GM19240 (cell line): ENCODE results near the gene EPB41L3.

ENCODE experiments used
- DNase-seq: peaks from one replicate; pipeline ENCODE4 v3.0.0; 2011; ENCODE audit warnings: low spot score; ENCODE audit not compliant: insufficient read length

EPB41L3 gene

DNA sequence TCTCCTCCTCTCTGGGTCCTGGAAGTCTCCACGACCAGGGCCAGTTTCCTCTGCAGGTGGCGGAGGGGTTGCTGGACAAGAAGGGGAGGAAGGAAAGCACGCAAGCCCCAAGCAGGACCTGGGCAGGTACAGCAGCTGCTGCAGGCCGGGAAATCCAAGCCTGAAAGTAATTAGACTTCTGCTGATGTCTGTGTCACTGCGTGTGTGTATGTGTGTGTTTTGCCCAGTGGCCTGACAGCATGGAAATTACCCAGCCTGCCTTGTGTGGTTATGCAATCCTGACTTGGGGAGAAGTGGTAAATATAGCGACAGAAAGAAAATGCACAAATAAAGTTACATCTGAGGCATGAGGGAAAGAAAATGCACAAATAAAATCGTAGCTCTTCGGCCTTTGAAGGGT lies 126.5 kb downstream of the EPB41L3 start:
- no peak for DNase-seq

DNA sequence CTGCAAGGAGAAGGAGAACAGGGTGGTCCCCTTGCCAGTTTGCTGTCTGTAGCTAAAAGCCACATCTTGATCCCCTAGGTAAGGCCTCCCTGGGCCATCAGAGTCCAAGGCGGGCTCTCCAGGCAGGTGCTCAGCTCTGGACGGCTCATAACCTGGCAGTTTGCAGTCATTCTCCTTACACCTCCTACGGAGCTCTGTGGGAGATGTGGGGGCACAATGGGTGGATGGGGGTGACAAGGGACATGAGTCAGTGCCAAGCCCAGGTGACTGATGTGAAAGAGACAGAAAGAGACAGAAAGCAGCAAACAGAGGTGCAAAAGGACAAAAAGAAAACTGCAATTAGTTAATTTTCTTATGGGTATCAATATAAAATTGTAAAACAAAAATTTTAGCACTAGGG lies 127.7 kb downstream of the EPB41L3 start:
- no peak for DNase-seq

DNA sequence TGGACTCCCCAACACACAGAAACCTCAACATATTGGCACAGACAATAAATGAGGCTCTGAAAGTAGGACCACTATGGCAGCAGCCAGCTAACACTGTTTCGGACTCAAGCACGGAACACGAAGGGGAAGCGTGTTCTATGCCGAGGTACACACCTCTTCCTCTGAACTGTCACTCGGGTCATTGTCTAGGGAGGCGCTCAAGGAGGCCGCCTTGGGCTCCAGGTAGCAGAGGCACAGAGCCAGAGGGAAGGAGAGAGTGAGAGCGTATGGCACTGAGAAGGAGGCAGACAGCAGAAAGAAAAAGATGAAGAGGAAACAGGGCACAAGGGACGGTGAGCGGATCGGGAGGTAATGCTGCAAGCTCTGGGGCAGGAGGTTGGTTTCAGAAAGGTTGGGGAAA lies 128.1 kb downstream of the EPB41L3 start:
- no peak for DNase-seq

DNA sequence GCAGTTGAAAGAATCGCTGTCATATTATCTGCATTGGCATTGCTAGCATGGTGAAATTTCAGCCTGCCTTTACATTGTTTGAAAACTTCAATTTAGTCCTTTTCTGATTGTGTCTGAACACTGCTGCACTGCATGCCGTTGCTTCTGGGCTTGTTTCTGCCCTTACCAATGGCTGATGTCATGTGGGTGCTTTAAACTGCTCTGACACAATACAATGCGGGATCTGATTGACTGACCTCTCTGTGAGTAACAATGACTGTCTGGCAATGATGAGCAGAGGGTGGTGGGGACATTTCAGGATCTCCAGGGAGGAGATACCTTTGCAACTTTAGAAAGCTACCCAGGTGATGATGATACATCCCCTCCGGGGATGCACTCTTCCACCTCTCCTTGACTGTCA lies 128.8 kb downstream of the EPB41L3 start:
- no peak for DNase-seq

DNA sequence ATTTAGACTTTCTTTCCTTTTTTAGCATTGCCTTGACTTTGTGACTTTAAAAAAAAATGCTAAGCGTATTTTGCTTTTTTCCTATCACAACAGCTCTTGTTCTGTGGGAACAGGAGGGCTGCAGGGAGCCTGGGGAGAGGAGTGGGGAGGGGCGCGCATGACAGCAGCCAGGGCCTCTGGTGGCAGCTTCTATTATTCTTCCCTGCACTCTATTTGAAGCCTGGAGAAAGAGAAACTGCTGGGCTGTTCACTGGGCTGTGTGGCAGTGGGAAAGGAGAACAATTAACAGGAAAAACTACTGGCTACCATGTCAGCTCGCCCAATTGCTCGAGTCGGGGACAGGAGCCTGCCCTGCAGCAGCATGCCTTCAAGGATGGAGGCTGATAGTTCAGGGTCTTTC lies 129.3 kb downstream of the EPB41L3 start:
- no peak for DNase-seq

DNA sequence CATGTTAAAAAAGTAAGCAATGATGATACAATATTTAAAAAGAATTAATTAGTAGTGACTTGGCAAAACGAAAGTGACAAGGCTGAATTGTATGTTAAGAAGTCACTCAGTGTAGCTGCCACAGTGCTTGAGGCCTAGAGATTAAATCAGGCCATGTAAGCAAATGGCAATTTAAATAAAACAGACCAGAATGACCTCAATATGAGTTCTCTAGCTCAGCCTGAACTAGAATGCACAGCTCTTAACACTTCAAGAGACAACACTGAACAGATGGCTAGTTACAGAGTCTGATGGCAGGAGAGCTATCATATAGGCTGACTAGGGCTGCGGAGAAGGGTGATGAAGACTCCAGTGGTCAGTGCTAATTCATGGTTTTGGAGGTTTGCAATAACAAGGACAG lies 130.3 kb downstream of the EPB41L3 start:
- no peak for DNase-seq

DNA sequence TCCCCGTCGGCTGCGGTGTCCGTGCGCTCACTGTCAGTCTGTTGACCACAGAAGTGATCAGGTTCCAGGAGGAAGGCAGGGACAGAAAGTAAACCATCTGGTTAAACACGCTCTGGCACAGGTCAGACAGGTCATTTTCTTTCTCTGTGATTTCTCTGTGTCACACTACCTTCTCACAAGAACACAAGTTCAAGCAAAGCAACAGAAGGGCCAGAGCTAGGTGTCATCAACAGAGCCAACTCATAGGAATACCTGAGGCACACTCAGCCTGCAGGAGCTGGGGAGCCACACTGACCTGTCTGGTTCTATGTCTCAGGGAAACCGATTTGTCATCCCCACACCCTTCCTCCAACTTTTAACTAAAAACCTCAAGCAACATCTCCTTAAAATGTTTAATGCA lies 133.2 kb downstream of the EPB41L3 start:
- no peak for DNase-seq

DNA sequence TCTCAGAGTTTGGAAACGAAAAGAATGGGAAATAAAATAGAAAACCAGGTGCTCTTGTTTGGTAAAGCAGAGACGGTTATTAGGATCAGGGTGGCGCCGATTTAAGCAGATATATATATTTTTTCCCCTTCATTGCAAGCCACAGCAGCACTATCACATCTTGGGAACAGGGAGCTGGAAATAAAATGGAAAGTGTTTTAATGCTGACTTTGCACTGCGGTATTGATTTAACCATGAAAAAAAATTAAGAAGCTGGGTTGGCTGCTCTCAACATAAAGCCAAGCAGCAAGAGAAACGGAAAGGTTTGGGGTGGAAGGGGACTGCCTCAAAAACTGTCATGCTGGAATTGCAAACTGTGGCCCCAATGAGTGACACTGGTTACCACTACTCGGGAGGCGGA lies 145.5 kb downstream of the EPB41L3 start:
- DNase-seq, result no peak

DNA sequence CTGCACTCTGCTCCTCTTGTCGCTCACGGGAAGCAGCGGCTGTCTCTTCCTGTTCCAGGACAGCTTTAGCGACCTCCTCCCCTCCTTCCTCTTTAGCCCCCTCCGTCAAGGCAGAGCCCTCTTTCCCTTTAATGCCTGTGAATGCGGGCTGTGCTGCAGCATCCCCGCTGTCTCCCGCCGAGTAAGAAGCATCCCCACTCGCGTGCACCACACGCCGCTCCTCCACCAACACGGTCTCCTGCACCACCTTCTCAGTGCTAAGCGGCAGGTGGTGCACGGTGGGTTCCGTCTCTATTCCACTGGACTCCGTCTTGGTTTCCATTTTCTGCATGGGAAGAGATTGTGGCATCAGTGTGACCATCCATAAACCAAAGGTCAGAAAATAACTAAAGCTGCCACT lies 146.7 kb downstream of the EPB41L3 start:
- DNase-seq, result no peak

DNA sequence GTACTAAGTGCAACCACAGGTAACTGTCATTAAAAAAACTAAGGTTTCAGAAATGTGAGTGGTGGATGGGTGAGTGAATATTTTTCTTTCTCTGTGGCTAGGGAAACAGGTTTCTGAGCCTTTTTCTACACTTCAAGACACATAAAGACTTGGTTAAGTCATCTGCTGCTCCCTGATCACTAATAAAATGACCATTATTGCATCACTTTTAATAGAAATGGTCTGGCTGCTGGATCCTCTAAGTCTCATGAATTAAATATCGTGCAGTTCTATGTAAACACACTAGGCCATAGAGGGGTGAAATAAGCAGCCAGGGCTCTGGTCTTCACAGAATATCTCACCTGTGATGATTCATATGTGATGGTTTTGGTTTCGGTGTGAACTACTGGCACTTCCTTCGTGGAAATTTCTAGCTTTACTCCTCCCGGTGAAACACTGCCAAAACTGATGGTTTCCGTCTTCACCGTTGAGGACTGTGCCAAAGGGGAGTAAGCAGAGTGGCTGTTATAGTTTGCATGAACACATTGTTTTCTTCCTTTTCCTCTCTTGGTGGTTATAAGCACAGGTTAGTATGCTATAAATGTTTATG lies 147.8 kb downstream of the EPB41L3 start:
- DNase-seq, result no peak

DNA sequence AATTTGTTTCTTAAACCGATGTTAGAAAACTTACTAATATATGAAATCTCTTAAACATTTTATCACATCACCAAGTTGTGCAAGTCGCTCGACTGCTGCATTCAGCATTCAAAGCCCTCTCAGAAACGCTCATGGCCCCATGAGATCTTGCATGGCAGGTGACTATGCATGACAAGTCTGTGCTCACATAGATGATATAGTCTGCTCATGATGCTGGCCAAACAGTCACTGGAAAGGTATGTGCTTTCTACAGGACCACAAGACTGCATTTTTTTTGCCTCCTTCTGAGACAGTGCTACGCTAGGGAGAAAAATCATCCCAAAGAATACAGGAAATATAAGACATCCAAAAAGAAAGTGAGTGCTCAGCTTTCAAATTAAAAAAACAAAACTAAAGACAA lies 150.0 kb downstream of the EPB41L3 start:
- DNase-seq, result no peak

DNA sequence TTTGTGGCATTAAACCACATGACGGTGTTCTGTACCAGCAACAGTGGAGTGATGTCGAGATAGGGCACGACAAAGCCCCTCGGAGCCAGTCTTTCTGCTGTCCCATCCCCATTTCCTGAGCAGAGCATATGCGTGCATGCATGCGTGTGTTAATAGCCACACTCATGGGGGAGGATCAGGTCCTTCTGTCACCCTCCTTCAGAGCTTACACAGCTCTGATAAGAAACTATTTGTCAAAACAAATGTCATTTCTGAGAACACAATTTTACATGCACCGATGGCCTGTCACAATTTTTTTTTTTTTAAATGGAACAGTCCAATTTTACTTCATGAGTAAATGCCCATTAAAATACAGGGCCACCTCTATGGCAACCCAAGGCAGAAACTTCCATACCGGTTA lies 152.4 kb downstream of the EPB41L3 start:
- no peak for DNase-seq

DNA sequence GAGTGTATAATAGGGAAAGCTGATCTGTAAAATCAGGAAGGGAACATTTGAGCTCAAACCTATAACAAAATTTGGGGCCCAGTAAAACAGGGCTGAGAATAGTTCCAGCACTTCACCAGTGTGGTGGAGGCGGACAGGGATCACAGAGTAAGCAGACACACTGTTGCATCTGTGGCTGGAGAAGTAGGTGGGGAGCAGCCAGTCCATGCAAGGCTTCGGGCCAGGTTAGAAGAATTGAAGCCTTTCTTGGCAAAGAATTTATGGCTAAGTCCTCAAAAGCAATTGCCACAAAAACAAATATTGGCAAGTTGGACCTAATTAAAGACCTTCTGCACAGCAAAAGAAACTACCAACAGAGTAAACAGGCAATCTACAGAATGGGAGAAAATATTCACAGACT lies 154.4 kb downstream of the EPB41L3 start:
- no peak for DNase-seq

DNA sequence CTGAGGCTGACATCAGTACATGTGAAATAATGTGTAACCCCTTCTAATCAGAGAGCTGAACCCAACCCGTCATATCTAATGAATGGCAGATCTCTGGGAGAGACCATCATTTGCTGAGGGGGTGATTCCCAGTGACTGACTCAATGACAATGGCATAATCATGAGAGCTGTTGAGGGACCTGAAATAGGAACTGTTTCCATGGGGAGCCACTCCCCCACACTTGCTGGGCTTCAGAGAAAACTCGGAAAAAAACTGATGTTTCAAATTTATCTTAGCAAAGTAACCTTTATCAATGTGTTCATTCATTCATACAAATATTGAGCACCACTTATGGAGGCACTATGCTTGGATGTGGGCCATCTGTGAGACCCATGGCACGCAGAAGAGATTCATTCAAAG lies 154.9 kb downstream of the EPB41L3 start:
- no peak for DNase-seq

DNA sequence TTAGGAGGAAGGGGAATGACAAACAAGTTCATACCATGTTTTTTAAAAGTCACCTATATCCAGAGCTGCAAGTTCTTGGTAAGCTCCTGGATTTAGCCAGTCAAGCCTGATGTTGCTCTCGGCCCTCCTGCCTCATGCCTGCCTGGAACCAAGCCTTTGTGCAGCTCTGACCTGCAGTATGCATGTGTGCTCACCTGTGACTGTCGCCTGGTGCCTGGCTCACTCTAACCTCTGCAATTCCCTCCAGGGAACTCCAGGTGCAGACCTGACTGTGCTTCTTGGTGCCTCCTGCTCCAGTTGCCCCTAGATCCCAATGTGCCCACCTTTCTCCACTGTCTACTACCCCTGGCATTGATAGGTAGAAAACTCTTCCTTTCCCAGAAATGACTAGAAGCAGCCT lies 163.2 kb downstream of the EPB41L3 start:
- no peak for DNase-seq

DNA sequence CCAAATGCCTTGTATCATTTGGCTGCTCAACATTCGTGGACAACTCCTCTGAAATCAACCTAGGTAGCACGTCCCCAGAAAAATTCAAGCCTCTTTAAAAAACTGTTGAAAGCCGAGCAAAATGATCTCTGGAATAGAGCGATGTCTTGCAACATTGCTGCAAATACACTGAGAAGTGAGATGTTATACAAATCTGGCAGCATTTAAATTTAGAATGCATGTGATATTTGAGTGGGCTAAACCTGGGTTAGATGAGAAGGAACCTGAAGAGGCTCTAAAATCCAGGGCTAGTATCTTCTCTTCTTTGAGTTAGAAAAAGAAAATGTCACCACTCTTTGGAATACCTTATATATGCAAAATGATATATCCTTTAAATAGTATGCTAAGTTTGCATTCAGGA lies 166.8 kb downstream of the EPB41L3 start:
- no peak for DNase-seq

DNA sequence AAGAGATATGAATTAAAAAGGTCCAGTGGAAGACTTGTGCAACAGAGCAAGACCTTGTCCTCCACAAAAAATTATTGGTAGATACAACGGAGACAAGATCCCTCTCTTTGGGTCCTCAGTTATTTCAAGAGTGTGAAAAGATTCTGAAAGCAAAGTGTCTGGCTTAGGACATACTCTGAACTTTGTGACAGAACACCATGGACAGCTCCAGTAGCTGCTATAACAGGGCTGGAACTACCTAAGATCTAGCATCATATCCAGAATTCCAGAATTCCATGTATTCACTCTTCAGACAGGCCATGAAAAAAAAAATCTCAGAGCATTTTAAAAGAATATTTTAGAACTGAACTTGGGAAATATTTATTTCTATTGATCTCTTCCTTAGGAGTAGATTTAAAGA lies 173.5 kb downstream of the EPB41L3 start:
- no peak for DNase-seq

DNA sequence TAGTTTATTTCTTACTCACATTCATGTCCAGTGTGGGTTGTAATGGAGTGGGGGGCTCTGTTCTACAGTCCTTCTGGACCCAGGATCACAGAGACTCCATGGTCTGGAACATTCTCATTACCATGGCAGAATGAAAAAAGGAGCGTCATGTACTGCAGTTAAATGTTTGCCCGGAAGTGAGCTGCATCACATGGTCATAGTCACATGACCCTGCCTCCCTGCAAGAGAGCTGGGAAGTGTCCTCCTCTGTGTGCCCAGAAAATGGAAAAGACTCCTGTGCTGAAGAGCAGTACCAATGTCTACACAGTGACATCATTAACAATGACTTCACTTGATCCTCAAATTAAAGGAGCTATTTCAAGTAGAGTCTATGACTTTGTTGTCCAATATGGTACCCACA lies 174.3 kb downstream of the EPB41L3 start:
- DNase-seq, result no peak

DNA sequence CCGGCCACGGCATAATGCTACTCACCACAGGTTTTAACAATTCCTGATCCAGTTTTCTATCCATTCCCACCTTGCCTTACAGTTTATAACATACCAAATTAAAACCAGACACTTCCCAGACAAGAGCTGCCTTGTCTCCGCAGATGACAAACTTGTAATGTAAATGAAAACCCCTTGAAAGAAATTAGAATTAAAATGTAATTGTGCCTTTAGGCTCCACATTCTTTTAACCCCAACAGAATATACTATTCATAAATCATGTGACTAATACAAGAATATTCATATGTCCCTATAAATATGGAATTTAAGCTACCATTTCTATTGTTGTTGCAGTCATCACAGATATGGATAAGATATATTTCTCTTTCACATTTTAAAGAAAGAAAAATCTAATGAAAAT lies 178.4 kb downstream of the EPB41L3 start:
- no peak for DNase-seq

DNA sequence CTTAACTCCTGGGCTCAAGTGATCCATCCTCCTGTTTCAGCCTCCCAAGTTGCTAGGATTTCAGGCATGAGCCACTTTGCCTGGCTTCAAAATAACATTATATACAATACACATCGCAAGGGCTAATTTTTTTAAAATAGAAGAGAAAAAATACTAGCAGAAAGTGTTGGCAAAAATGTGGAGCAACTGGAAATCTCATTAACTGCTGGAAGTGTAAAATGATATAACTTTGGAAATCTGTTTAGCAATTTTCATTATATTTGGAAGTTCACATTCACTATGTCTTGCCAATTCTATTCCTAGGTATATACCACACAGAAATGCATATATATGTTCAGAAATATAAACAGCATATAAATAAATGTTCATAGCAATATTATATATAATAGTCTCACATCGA lies 193.2 kb downstream of the EPB41L3 start:
- no peak for DNase-seq
